ENCODE data around the gene GRSF1. TPM values are rescaled to one million over a fixed set of nuclear protein-coding genes. Genes with fewer than 3 reads are reported as not detected.

Gene GRSF1
- polyA plus RNA-seq, 12 donors, result 91.2 to 209 (median 165) TPM; not detected in 1

DNA sequence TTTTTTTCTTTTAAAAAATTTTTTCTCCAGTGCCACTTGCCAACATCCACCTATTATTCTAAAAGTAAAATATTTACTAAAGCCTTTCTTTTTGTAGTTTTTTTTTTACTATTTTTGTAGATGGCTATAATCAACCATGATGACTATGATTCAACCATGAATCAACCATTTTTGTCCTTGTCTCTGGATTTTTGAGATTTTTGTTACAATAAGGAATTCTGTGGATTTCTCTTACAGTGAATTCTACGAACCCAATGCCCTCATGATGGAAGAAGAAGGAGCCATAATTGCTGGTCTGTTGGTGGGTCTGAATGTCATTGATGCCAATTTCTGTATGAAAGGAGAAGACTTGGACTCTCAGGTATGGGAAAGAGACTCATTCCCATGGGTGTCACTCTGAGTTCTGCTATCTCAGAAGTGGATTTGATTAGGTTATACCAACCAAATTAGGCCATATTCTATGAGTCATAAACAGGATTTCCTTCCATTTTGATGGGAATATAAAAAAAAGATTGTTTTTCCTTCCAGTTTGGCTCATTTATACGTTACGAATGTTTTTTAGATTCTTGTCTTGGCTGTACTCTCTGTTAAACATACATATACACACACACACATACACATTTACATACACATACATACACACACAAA lies 71.3 kb downstream of the GRSF1 start:
- no peak for DNase-seq

Other genes with a start within 250 kb of the GRSF1 start
- under 1 TPM in 1 of 12 donors, not detected in 11; 0.08 TPM for gene AMBN, start 247.6 kb downstream of the GRSF1 start, polyA plus RNA-seq (ENCODE audit: insufficient read length in 12 of 12)
- gene ENAM, start 211.1 kb downstream of the GRSF1 start, polyA plus RNA-seq (ENCODE audit: insufficient read length in 12 of 12), result 1 to 10 TPM in 11 of 12 donors, not detected in 1; 1.4 to 4.8 (median 3.7) TPM
- gene JCHAIN, start 173.4 kb downstream of the GRSF1 start, polyA plus RNA-seq (ENCODE audit: insufficient read length in 12 of 12), result 1 to 10 TPM in 9 of 12 donors, under 1 TPM in 1, not detected in 2; 0.38 to 7.1 (median 1.4) TPM
- 10 to 100 TPM in 11 of 12 donors, not detected in 1; 19.0 to 29.4 (median 24.1) TPM for gene UTP3, start 151.4 kb downstream of the GRSF1 start, polyA plus RNA-seq (ENCODE audit: insufficient read length in 12 of 12)
- gene RUFY3, start 117.9 kb downstream of the GRSF1 start, polyA plus RNA-seq (ENCODE audit: insufficient read length in 12 of 12), result 100 to 1,000 TPM in 3 of 12 donors, 10 to 100 TPM in 8, not detected in 1; 50.2 to 154 (median 93.2) TPM
- 10 to 100 TPM; 22.6 to 79.3 (median 35.6) TPM for gene MOB1B, start 62.5 kb upstream of the GRSF1 start, polyA plus RNA-seq (ENCODE audit: insufficient read length in 12 of 12)
- gene DCK, start 153.8 kb upstream of the GRSF1 start, polyA plus RNA-seq (ENCODE audit: insufficient read length in 12 of 12), result 10 to 100 TPM in 11 of 12 donors, not detected in 1; 16.9 to 31.6 (median 23.4) TPM